Endothelial cell of umbilical vein (primary cell): Measurements from ENCODE around the gene SPEN. TPM values are rescaled to one million over a fixed set of nuclear protein-coding genes. Genes with fewer than 3 reads are reported as not detected.

ENCODE experiments used
- BruUV-seq: library from RNA; stranded (reverse); fragments of 400-500 nt; replicated peaks from 2 replicates; lab custom pipeline; 2021; lab: Mats Ljungman, UMichigan
- CTCF ChIA-PET: fragments of 300-600, 350-600 bp; sonication (Branson Sonifier 250); formaldehyde crosslinking; loops from one replicate; lab custom pipeline; 2021; ENCODE audit warnings: antibody characterized with exemption, inconsistent platforms; lab: Charles Lee
- POLR2A ChIA-PET: fragments of 300-600, 350-600 bp; sonication (Branson Sonifier 250); formaldehyde crosslinking; loops from one replicate; lab custom pipeline; 2021; ENCODE audit warnings: antibody characterized with exemption, inconsistent platforms; lab: Charles Lee
- DNase-seq: peaks from one replicate; pipeline ENCODE4 v3.0.0-alpha.2; 2011; ENCODE audit warnings: low read depth, low spot score
- FAIRE-seq: peaks from 2 replicates; lab custom pipeline; 2011; peaks lifted over from hg19 to GRCh38; lab: Jason Lieb, UNC
- H2AFZ ChIP-seq: 2 replicates; pipeline ENCODE4 v1.6.0; 2012; ENCODE audit warnings: low read depth, low read length, control low read depth, inconsistent platforms
- H3K27ac ChIP-seq: 2 replicates; pipeline ENCODE4 v1.5.1; 2011; ENCODE audit warnings: low read depth, mild to moderate bottlenecking, control low read depth, low read length, moderate library complexity; ENCODE audit not compliant: insufficient read depth
- H3K27me3 ChIP-seq, 2 experiments: 2 replicates each; pipeline versions ENCODE4 v1.6.0 to v1.6.1; 2011; ENCODE audit warnings: low read length in 2 of 2, mixed read lengths in 1 of 2; ENCODE audit not compliant: control insufficient read depth in 2 of 2, insufficient read depth in 2 of 2
- H3K36me3 ChIP-seq, 2 experiments: 2 replicates in 1 of 2; 3 replicates in 1 of 2; pipeline ENCODE4 v1.5.1; 2011; ENCODE audit warnings: low read length in 2 of 2, mild to moderate bottlenecking in 1 of 2, moderate library complexity in 1 of 2; ENCODE audit not compliant: control insufficient read depth in 2 of 2, insufficient read depth in 2 of 2; ENCODE audit errors: extremely low read depth in 1 of 2
- H3K4me1 ChIP-seq: 3 replicates; pipeline ENCODE4 v1.5.1; 2011; ENCODE audit warnings: mild to moderate bottlenecking, low read length; ENCODE audit not compliant: control insufficient read depth, insufficient read depth; ENCODE audit errors: extremely low read depth
- H3K4me2 ChIP-seq: 2 replicates; pipeline ENCODE4 v1.6.1; 2011; ENCODE audit warnings: low read length, control low read depth, mixed read lengths; ENCODE audit not compliant: insufficient read depth
- H3K4me3 ChIP-seq, 3 experiments: fragments of 200-600 bp in 1 of 3; sonication (generic), shearing (Covaris generic) in 1 of 3; replicated peaks in 1 of 3; 2 replicates each; pipeline ENCODE4 v1.5.1; 2011 to 2016; ENCODE audit warnings: control low read depth in 3 of 3, low read length in 3 of 3, mild to moderate bottlenecking in 2 of 3, inconsistent platforms in 1 of 3, low read depth in 1 of 3, moderate library complexity in 1 of 3; ENCODE audit not compliant: insufficient read depth in 1 of 3
- H3K79me2 ChIP-seq: 2 replicates; pipeline ENCODE4 v1.6.0; 2012; ENCODE audit warnings: low read length, inconsistent platforms; ENCODE audit not compliant: control insufficient read depth, insufficient read depth
- H3K9ac ChIP-seq: replicated peaks from 2 replicates; pipeline ENCODE3; 2011; ENCODE audit warnings: low read length, control low read depth; ENCODE audit not compliant: insufficient read depth; ENCODE audit errors: extremely low read depth
- H3K9me1 ChIP-seq: replicated peaks from 3 replicates; pipeline ENCODE4 v1.6.0; 2011; ENCODE audit warnings: mild to moderate bottlenecking, low read length; ENCODE audit not compliant: control insufficient read depth, insufficient read depth; ENCODE audit errors: extremely low read depth
- H3K9me3 ChIP-seq: replicated peaks from 2 replicates; pipeline ENCODE4 v1.5.1; 2012; ENCODE audit warnings: low read length, inconsistent platforms; ENCODE audit not compliant: control insufficient read depth, insufficient read depth
- H4K20me1 ChIP-seq: replicated peaks from 2 replicates; pipeline ENCODE3; 2011; ENCODE audit warnings: mild to moderate bottlenecking, low read length; ENCODE audit not compliant: control insufficient read depth, insufficient read depth; ENCODE audit errors: extremely low read depth
- EZH2 ChIP-seq: IDR thresholded peaks from 2 replicates; pipeline ENCODE4 v1.6.1; 2012; ENCODE audit warnings: borderline replicate concordance, low read depth, mild to moderate bottlenecking, moderate library complexity, low read length, inconsistent platforms; ENCODE audit not compliant: severe bottlenecking
- FOS ChIP-seq: IDR thresholded peaks from 2 replicates; pipeline ENCODE4 v1.6.1; 2011; ENCODE audit warnings: mild to moderate bottlenecking, low read length, moderate library complexity, borderline replicate concordance; ENCODE audit not compliant: insufficient read depth
- GATA2 ChIP-seq: IDR thresholded peaks from 2 replicates; pipeline ENCODE4 v1.7.0; 2011; ENCODE audit warnings: low read depth, mild to moderate bottlenecking, moderate library complexity, mixed read lengths, low read length; ENCODE audit not compliant: insufficient read length, insufficient read depth
- JUN ChIP-seq: IDR thresholded peaks from 2 replicates; pipeline ENCODE4 v1.6.1; 2011; ENCODE audit warnings: borderline replicate concordance, low read depth; ENCODE audit not compliant: insufficient read length, insufficient read depth
- MAX ChIP-seq: IDR thresholded peaks from 2 replicates; pipeline ENCODE4 v1.6.1; 2011; ENCODE audit not compliant: insufficient read depth, insufficient read length
- MYC ChIP-seq: IDR thresholded peaks from one replicate; pipeline ENCODE4 v1.6.1; 2011; ENCODE audit warnings: mild to moderate bottlenecking, low read depth, low read length
- POLR2A ChIP-seq: IDR thresholded peaks from 2 replicates; pipeline ENCODE4 v1.6.1; 2012; ENCODE audit warnings: low read depth, mild to moderate bottlenecking, control low read depth, low read length
- POLR2AphosphoS5 ChIP-seq: IDR thresholded peaks from 2 replicates; pipeline ENCODE4 v1.6.1; 2012; ENCODE audit warnings: low read depth, mild to moderate bottlenecking, control low read depth, low read length, moderate library complexity; ENCODE audit not compliant: insufficient read depth
- dilution Hi-C: fragments of 300-500 bp; cut with MboI; formaldehyde crosslinking; loops from one replicate; pipeline ENCODE4 v1.15.0; 2019; ENCODE audit warnings: low sequenced_read_pairs; ENCODE audit not compliant: extremely low pct_ligation_motif_present
- intact Hi-C: fragments of 100-400 bp; cut with micrococcal nuclease; formaldehyde crosslinking; loops from one replicate; pipeline ENCODE4 v1.10.0; 2022
- polyA plus RNA-seq, 4 experiments: library from polyadenylated mRNA; depleted of rRNA in 3 of 4; stranded (reverse) in 3 of 4; unstranded in 1 of 4; fragments of >200 nt; gene quantifications; 2 replicates each; pipeline versions ENCODE4 v1.2.1 to v1.2.3, GENCODE V29; 2011 to 2012; ENCODE audit warnings: missing spikeins in 1 of 4
- total RNA-seq: library from RNA; stranded (reverse); gene quantifications from 2 replicates; pipeline ENCODE4 v1.2.3, GENCODE V29; 2021
- TF ChIP-seq, protein P1 (sequence below), 2 donors: IDR thresholded peaks; 1 replicate in 1 of 2; 2 replicates in 1 of 2; pipeline ENCODE4 v1.5.1; 2011; ENCODE audit warnings: low read length in 2 of 2, mild to moderate bottlenecking in 2 of 2, moderate library complexity in 2 of 2, control low read depth in 1 of 2, inconsistent platforms in 1 of 2, low read depth in 1 of 2; ENCODE audit not compliant: insufficient read depth in 1 of 2; ENCODE audit errors: extremely low read depth in 1 of 2

The SPEN gene
- total and polyA plus RNA-seq, 2 donors (not counting 3 experiments of a cell fraction or from before 2014, with no cell fraction given) = 9.3 to 44.4 TPM

DNA sequence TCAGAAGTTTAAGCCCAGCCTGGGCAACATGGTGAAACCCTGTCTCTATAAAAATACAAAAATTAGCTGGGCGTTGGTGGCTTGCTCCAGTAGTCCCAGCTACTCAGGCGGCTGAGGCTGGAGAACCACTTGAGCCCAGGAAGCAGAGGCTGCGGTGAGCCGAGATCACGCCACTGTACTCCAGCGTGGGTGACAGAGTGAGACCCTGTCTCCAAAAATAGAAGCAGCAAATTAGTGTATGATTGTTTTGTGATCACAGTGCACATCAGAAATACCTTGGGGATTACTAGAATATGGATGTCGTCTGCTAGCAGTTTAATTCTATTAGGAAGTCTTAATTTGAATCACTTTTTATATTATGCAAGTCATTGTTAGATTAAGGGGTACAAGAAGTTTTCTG is 69.4 kb downstream of the SPEN start:
- TF ChIP-seq MAX = no peak
- TF ChIP-seq POLR2A = no peak
- TF ChIP-seq, protein P1, sequence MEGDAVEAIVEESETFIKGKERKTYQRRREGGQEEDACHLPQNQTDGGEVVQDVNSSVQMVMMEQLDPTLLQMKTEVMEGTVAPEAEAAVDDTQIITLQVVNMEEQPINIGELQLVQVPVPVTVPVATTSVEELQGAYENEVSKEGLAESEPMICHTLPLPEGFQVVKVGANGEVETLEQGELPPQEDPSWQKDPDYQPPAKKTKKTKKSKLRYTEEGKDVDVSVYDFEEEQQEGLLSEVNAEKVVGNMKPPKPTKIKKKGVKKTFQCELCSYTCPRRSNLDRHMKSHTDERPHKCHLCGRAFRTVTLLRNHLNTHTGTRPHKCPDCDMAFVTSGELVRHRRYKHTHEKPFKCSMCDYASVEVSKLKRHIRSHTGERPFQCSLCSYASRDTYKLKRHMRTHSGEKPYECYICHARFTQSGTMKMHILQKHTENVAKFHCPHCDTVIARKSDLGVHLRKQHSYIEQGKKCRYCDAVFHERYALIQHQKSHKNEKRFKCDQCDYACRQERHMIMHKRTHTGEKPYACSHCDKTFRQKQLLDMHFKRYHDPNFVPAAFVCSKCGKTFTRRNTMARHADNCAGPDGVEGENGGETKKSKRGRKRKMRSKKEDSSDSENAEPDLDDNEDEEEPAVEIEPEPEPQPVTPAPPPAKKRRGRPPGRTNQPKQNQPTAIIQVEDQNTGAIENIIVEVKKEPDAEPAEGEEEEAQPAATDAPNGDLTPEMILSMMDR (IDR thresholded peaks at IDR 0.05; ENCODE audit: extremely low read depth in 1 of 2, insufficient read depth in 1 of 2, low read depth in 1 of 2, low read length in 2 of 2) = no peak
- no peak for TF ChIP-seq FOS
- TF ChIP-seq EZH2 = no peak
- TF ChIP-seq JUN = no peak
- no peak for TF ChIP-seq GATA2
- no peak for TF ChIP-seq MYC
- TF ChIP-seq POLR2AphosphoS5 = no peak
- DNase-seq (no peak), FAIRE-seq (no peak)
- H3K4me2 ChIP-seq = no peak overlapping the region
- no peaks in the 10 kb centered on the region for H3K27me3 ChIP-seq
- intact Hi-C loops = no loop called here
- ChIA-PET CTCF (interaction anchor here (1.6 to 2.2 kb wide), 3 partner anchors 10 to 125 kb away, joined by 6 to 7 read pairs (median 6); no protein-coding TSS in a partner anchor), POLR2A (interaction anchor here (0.8 kb wide), 1 partner anchor 8 kb away, joined by 3 read pairs; no protein-coding TSS in a partner anchor)
- no peaks in the 10 kb centered on the region for H3K4me1 ChIP-seq
- dilution Hi-C loops = no loop called here
- no peak overlapping the region for H3K9ac ChIP-seq
- H3K4me3 ChIP-seq = no peak overlapping the region
- H3K79me2 ChIP-seq = peaks cover 20% of the 10 kb centered on the region
- H3K9me3 ChIP-seq = no peaks in the 10 kb centered on the region
- H3K9me1 ChIP-seq = no peaks in the 10 kb centered on the region
- H3K36me3 ChIP-seq = peaks cover 0 to 9% of the 10 kb centered on the region in 2 experiments
- no peak overlapping the region for H2AFZ ChIP-seq
- H4K20me1 ChIP-seq = no peaks in the 10 kb centered on the region
- no TSS peak for BruUV-seq
- no peak overlapping the region for H3K27ac ChIP-seq
